ENCODE results near the gene HAGHL.
A peak's percentile ranks its signal among the peaks of the same experiment; 100 is the strongest.

The HAGHL gene

DNA sequence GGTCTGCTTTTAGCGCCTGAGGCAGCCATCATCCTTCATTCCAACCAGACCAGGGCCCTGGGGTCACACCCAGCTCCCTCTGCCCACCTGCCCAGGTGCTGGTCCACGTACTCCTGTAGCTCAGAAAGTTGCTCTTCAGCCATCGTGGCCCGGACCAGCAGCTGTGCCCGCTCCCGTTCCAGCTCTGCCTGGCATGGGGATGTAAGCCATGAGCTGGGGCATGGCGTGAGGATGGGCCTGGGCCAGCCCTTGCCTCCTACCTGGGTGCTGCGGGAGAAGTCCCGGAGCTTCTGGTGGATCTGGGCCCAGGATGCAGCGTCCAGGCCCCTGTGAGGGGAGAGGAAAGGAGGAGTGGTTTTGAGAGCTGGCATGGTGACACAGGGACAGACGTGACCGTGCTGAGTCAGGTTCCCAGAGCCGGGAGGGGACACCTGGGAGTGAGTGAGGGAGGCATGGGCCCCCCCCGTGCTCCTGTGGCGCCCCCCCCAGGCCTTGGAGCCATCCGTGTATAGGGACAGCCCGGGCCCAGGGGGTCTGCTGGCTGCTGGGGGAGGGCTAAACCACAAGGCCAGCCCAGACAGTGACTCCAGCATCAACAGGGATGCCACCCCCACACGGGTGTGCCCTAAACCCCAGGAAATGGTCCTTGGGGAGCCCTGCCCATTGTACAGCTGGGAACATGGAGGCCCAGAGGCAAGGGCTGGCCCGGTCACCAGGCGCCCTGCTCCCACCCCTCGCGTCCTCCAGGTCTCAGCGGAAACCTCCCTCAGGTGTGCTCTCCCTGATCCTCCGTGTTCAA lies 3.9 kb upstream of the HAGHL start:
- no peak for DNase-seq

DNA sequence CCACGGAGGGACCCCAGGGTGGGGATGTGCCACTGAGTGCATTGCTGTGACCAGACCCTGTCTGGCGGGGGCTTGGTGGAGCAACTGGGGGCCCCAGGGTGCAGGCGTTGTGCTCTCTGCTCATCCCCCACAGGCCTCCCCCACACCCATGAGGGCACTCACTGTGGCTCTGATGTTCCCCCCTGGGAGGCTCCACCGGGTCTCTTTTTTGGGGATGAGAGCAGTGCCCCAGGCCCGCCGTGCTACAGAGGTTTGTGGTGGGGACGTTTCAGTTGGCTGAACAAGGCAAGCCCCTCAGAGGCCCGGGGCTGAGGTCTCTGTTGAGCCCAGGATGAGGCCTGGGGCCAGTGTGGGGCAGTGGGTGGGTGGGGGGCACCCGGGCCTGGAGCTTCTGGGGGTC lies 3.2 kb upstream of the HAGHL start:
- DNase-seq: no peak

DNA sequence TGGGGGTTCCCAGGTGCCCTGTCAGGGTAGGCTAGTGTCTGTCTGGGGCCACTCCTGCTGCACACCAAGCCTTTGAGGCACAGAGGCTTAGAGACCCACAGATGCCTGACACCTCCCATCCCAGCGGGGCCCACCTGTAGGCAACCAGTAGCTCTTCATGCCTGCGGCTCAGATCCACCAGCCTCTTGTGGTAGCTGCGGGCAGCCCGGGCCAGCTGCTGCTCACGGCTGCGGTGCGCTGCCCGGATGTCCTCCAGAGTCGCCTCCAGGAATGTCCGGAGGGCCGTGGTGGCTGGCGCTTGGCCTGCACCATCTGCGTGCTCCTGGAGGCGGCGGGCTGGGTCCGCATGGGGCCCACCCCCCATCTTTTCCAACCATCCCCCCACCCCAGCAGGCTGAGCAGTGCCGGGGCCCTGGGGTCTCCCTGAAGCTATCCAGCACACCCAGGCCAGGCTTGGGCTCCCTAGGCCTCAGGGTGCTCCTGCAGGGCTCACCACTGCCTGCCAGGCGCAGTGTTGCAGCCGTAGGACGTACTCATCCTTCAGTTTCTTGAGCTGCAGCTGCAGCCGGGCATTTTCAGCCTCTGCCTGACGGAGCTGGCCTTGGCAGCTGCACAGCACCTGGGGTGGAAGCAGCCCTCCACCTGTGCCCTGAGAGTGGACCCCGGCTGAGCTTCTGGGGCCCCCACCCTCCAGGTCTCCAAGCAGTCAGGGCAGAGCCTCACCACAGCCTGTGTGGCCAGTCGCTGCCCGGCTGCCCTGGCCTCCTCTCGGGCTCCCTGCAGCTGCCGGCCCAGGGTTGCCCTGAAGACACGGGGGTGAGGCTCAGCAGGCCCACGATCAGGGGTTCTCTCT lies 2.5 kb upstream of the HAGHL start:
- no peak for DNase-seq

DNA sequence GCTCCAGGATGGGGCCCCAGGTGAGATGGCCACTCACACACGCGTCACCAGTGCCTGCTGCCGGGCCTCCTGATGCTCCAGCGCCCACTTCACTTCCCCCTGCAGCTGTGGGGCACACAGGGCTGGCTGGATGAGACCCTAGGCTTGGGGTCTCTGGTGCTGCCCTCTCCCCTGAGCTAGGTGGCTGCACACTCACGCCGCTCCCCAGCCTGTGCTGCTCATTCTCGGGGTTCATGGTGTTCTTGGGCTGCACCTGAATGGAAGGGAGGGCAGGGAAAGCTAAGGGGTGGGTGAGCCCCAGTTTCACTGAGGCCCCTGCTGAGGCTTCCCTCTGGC lies 1.9 kb upstream of the HAGHL start:
- no peak for DNase-seq

DNA sequence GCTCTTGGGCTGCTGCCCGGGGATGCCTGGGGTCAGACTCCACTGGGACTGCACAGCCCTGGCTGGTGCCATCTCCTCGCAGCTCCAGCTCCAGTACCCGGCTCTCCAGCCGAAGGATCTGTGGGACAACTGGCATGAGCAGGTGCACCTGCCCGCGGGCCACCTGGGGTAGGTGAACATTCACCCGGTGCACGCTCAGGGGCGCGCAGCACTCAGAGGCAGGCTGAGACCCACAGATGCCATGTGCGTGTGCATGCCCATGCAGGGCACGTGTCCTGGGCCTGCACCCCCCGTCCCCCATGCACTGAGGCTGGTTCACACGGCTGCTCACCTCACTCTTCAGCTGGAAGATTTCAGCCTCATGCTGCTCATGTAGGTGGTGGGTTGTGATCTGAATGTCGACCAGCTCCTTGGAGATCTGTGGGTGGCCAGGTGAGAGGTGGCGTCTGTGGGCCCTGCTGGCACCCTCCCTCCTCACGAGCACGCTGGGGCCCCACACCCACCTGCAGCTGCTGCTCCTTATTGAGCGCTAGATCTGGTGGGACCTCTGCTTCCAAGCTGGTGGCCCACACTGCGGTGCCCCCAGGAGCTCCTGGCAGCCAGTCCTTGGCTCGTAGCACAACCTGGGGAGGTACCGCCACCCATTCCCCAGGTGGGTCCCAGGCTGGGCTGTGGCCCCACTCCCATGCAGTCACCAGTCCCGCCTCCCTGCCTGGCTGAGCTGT lies 1.3 kb upstream of the HAGHL start:
- DNase-seq: no peak

- no peak for DNase-seq
Measured at GRCh38 chr16:726188-726437, 793 bp upstream of the HAGHL start.

GRCh38 chr16:727291-727977 lies 528 bp downstream of the HAGHL start:
- no peak for DNase-seq

DNA sequence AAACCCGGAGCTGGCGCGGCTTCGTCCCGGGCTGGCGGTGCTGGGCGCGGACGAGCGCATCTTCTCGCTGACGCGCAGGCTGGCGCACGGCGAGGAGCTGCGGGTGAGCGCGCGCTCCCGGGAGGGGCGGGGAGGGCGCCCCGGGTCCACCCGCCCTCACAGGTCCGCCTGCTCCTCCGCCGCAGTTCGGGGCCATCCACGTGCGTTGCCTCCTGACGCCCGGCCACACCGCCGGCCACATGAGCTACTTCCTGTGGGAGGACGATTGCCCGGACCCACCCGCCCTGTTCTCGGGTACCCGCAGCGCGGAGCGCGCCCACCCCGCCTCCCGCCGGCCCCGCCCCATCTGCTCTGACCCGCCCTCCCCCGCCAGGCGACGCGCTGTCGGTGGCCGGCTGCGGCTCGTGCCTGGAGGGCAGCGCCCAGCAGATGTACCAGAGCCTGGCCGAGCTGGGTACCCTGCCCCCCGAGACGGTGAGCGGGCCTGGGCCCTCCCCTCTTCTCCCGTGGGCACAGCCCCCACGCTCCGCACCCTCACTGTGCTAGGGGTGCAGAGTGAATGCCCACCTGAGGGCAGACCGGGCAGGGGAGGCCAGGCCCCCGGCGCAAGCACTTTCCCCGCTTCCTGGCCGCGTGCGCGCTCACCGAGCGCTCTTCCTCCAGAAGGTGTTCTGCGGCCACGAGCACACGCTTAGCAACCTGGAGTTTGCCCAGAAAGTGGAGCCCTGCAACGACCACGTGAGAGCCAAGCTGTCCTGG lies 1.4 kb downstream of the HAGHL start:
- DNase-seq: peak; percentile 56 to 78

- no peak for DNase-seq
Measured at GRCh38 chr16:728890-729744, 2.2 kb downstream of the HAGHL start.

DNA sequence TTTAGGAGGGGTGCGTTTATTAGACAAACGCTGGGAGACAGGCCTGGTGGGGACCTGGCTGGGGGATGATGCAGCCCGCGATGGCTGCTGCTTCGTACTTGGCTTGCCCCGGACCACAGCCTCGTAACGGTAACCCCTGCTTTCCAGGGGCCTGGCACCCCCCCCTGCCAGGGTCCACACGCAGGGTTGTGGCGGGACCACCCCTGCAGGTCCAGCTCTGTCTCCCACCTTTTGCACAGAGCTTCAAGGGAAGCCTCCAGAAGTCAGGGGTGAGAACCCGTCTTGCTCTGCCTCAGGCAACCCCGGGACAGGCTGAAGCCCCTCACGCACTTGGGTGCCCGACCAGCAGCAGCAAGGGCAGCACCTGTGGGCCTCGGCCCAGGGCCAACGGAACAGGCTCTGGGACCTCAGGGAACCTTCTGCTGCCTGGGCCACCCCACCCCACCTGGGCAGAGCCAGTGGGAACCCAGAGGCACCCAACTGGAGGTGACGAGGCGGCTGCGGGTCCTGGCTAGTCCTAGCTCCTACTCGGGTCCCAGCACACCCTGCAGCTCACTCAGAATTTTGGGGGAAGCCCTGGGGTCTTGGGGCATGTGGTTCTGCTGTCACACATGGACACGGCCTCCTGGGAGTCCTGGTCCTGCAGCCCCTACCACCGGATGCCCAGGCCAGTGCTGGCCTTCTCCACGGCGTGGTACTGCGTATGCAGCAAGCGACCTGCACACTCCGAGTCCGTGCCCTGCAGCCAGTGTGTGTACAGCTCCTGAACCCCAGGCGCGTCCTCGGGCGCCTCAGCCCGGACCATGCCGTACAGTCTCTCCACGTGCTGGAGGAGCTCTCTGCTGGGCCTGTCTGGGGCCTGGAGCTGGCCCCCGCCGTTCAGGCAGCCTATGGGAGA lies 3.1 kb downstream of the HAGHL start:
- no peak for DNase-seq

DNA sequence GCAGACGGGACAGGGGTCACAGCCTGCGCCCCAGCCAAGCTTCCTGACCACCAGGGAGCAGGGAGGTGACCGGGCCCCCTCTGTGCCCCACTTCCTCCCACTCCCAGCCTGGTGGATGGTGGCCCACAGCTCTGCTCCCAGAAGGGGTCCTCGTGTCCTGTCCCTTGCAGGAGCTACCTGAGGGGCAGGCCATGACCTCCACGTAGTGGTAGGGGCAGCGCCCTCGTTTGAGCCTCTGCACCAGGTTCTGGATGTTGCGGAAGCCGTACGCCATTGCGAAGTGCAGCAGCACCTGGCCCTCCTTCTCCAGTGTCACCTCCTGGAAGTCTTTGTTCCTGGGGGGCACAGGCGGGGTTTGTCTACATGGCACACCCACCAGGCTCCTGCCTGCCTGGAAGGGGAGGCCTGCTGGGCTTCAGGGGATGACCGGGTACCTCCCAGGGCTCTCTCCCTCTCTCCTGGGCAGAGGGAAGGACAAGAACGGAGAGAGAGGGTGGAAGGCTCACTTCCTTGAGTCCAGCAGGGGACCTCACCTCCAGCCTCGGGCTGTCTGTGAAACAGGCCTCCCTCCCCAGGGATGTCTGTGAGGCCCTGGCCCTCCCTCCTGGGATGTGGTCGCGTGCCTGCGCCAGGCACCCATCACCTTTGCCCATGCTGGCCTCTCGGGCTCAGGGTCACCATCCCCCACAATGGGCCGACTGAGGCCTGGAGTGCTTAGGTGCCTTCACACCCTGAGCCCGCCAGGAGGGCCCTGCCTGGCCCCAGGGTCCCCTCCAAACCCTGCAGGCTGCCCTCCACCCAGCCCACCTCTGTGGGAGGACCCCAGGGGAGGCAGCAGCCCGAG lies 4.0 kb downstream of the HAGHL start:
- DNase-seq: no peak

- no peak for DNase-seq
Measured at GRCh38 chr16:732332-732731, 5.4 kb downstream of the HAGHL start.

GRCh38 chr16:732936-733335 lies 6.0 kb downstream of the HAGHL start:
- no peak for DNase-seq

- DNase-seq: no peak
Measured at GRCh38 chr16:733382-734207, 6.7 kb downstream of the HAGHL start.

DNA sequence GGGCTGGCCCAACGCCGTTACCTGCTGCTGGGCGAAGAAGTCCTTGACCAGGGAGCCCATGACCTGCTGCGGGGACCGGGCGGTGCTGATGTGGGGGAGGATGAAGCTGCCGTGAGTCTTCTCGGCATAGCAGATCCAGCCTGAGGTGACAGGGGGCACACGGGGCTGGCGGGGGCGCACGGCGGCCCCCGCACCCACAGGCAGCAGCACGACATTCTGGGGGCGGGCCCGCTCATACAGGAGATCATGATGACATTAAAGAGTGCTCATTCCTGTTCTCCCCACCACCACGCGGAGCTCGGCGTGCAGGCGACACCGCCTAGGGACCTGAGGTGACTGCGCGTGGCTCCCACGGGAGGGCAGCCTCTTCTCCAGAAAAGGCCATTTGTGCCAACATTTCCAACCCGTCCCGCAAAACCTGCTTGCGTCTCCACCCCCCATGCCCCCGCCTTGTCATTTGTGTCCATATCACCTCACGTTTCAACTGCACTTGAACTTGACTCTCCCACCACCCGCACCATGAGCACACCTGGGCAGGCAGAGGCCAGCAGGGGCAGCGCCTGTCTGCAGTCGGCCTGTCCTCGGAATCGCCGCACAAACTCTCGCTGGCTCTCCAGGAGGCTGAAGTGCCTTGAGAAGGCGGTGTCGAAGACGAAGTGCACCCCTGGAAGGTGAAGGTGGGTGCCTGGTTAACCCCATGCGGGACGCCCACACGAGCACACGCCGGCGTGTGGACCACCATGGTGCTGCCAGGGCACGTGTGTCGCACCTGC lies 7.5 kb downstream of the HAGHL start:
- DNase-seq: no peak

GRCh38 chr16:734981-735881 lies 8.3 kb downstream of the HAGHL start:
- DNase-seq: no peak

DNA sequence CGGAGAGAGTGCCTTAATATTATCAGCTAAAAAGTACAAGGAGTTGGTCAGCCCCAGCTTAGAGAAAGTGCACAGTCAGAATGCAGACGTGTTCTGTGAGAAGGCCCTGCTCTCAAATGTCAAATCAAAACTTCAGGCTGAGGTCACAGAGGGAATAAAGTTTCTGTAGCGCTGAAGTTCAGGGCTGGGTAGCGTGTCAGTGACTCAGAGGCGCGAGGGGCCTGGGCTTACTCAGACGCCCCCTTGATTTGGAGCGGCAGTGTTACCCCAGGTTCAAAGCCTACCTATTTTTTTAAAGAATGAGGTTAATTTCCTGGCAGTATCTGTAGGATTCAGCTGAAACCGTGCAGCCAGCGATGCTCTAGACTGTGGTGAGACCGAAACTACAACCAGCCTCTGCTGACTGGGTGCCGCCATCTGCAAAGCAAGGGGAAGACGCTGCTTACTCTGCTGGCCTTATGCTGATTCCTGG lies 9.1 kb downstream of the HAGHL start:
- no peak for DNase-seq
